Subcutaneous abdominal adipose tissue (tissue), 5 donors: ENCODE results near the gene PTPRCAP.

Experiments used
- H3K27ac ChIP-seq: one replicate; pipeline ENCODE4 v1.7.0; 2013; ENCODE audit warnings: low read depth, mild to moderate bottlenecking, inconsistent platforms, low read length, moderate library complexity
- H3K27me3 ChIP-seq, 5 donors: one replicate each; pipeline ENCODE4 v1.7.0; 2013; ENCODE audit warnings: low read length in 5 of 5, inconsistent platforms in 1 of 5; ENCODE audit not compliant: control insufficient read depth in 5 of 5, insufficient read depth in 4 of 5
- H3K36me3 ChIP-seq, 5 donors: one replicate each; pipeline ENCODE4 v1.7.0; 2013; ENCODE audit warnings: low read length in 5 of 5; ENCODE audit not compliant: control insufficient read depth in 5 of 5, insufficient read depth in 5 of 5
- H3K4me1 ChIP-seq, 5 donors: one replicate each; pipeline ENCODE4 v1.7.0; 2013; ENCODE audit warnings: low read length in 5 of 5, mild to moderate bottlenecking in 3 of 5, moderate library complexity in 1 of 5; ENCODE audit not compliant: control insufficient read depth in 5 of 5, insufficient read depth in 5 of 5
- H3K4me3 ChIP-seq, 5 donors: one replicate each; pipeline ENCODE4 v1.7.0; 2013; ENCODE audit warnings: low read length in 5 of 5, low read depth in 1 of 5
- H3K9ac ChIP-seq, 5 donors: one replicate each; pipeline ENCODE4 v1.7.0; 2013; ENCODE audit warnings: low read length in 5 of 5, mild to moderate bottlenecking in 4 of 5, moderate library complexity in 3 of 5
- H3K9me3 ChIP-seq, 5 donors: one replicate each; pipeline ENCODE4 v1.7.0; 2013; ENCODE audit warnings: low read length in 5 of 5; ENCODE audit not compliant: control insufficient read depth in 5 of 5
- donor health status: healthy.
- donor health status: healthy.
- donor health status: healthy.
- donor health status: healthy.
- donor health status: healthy.

Gene PTPRCAP

GRCh38 chr11:67396259-67396581 is 41.3 kb downstream of the PTPRCAP start:
- no peak overlapping the region for H3K27ac ChIP-seq
- peaks cover 8 to 60% (median 54%) of the 10 kb centered on the region in 5 donors for H3K4me1 ChIP-seq
- no peaks in the 10 kb centered on the region for H3K9me3 ChIP-seq
- no peaks in the 10 kb centered on the region for H3K27me3 ChIP-seq
- H3K4me3 ChIP-seq = no peak overlapping the region
- peaks cover 0 to 51% (median 30%) of the 10 kb centered on the region in 5 donors for H3K36me3 ChIP-seq
- no peak overlapping the region for H3K9ac ChIP-seq

GRCh38 chr11:67395555-67396258 is 41.8 kb downstream of the PTPRCAP start:
- Histone ChIP-seq H3K9me3 (no peaks in the 10 kb centered on the region), H3K27me3 (no peaks in the 10 kb centered on the region), H3K4me3 (no peak overlapping the region), H3K36me3 (peaks cover 0 to 51% (median 30%) of the 10 kb centered on the region in 5 donors), H3K27ac (no peak overlapping the region), H3K9ac (no peak overlapping the region), H3K4me1 (peaks cover 8 to 60% (median 54%) of the 10 kb centered on the region in 5 donors)

GRCh38 chr11:67393990-67394389 is 43.5 kb downstream of the PTPRCAP start:
- H3K4me3 ChIP-seq = no peak overlapping the region
- H3K9me3 ChIP-seq = no peaks in the 10 kb centered on the region
- H3K27me3 ChIP-seq = no peaks in the 10 kb centered on the region
- H3K4me1 ChIP-seq = peaks cover 3 to 47% (median 41%) of the 10 kb centered on the region in 5 donors
- H3K36me3 ChIP-seq = peaks cover 0 to 45% (median 24%) of the 10 kb centered on the region in 5 donors
- no peak overlapping the region for H3K27ac ChIP-seq
- no peak overlapping the region for H3K9ac ChIP-seq

- Histone ChIP-seq H3K27ac (no peak overlapping the region), H3K9me3 (no peaks in the 10 kb centered on the region), H3K27me3 (no peaks in the 10 kb centered on the region), H3K4me3 (no peak overlapping the region), H3K36me3 (peaks cover 0 to 40% (median 18%) of the 10 kb centered on the region in 5 donors), H3K4me1 (peaks cover 3 to 42% (median 37%) of the 10 kb centered on the region in 5 donors), H3K9ac (no peak overlapping the region)
Observed at GRCh38 chr11:67393437-67393836, 44.0 kb downstream of the PTPRCAP start.

- Histone ChIP-seq H3K27ac (peak overlapping the region; percentile 69), H3K27me3 (no peaks in the 10 kb centered on the region), H3K4me3 (peak overlapping the region; percentile 31 to 93 (median 87)), H3K9ac (peak overlapping the region; percentile 63 to 84 (median 78)), H3K4me1 (peaks cover 1 to 30% (median 26%) of the 10 kb centered on the region in 5 donors), H3K36me3 (peaks cover 0 to 28% (median 7%) of the 10 kb centered on the region in 5 donors), H3K9me3 (no peaks in the 10 kb centered on the region)
Observed at GRCh38 chr11:67392183-67392715, 45.2 kb downstream of the PTPRCAP start.

- H3K4me3 ChIP-seq = peak within 1 kb of the TSS; percentile 85 to 93 (median 88)
- H3K4me1 ChIP-seq = peaks cover 1 to 28% (median 25%) of the 10 kb centered on the region in 5 donors
- peak within 1 kb of the TSS; percentile 86 for H3K27ac ChIP-seq
Observed at GRCh38 chr11:67391304-67392182, 45.9 kb downstream of the PTPRCAP start, which contains the start of gene RAD9A. RAD9A (plus strand) TSS chr11:67391986; CDS start chr11:67392045, 59 bp downstream.

GRCh38 chr11:67390947-67391303 is 46.6 kb downstream of the PTPRCAP start:
- Histone ChIP-seq H3K27me3 (no peaks in the 10 kb centered on the region), H3K36me3 (peaks cover 0 to 16% (median 4%) of the 10 kb centered on the region in 5 donors), H3K4me1 (peaks cover 1 to 26% (median 23%) of the 10 kb centered on the region in 5 donors), H3K9me3 (no peaks in the 10 kb centered on the region), H3K9ac (peak overlapping the region; percentile 85 to 92 (median 87)), H3K4me3 (peak overlapping the region; percentile 85 to 93 (median 88)), H3K27ac (peak overlapping the region; percentile 86)

More at GRCh38 chr11:67391304-67392182, 45.9 kb downstream of the PTPRCAP start, which contains the start of gene RAD9A:
- peaks cover 0 to 22% (median 7%) of the 10 kb centered on the region in 5 donors for H3K36me3 ChIP-seq
- H3K9me3 ChIP-seq = no peaks in the 10 kb centered on the region
- peak within 1 kb of the TSS; percentile 85 to 92 (median 87) for H3K9ac ChIP-seq
- no peaks in the 10 kb centered on the region for H3K27me3 ChIP-seq

GRCh38 chr11:67389477-67389876 is 48.0 kb downstream of the PTPRCAP start:
- H3K27me3 ChIP-seq = peaks cover 0 to 3% (median 0%) of the 10 kb centered on the region in 5 donors
- H3K27ac ChIP-seq = no peak overlapping the region
- peaks cover 1 to 26% (median 23%) of the 10 kb centered on the region in 5 donors for H3K4me1 ChIP-seq
- H3K9me3 ChIP-seq = no peaks in the 10 kb centered on the region
- no peak overlapping the region for H3K9ac ChIP-seq
- peaks cover 0 to 9% (median 4%) of the 10 kb centered on the region in 5 donors for H3K36me3 ChIP-seq
- H3K4me3 ChIP-seq = no peak overlapping the region

- no peak overlapping the region for H3K27ac ChIP-seq
- no peaks in the 10 kb centered on the region for H3K9me3 ChIP-seq
- no peaks in the 10 kb centered on the region for H3K36me3 ChIP-seq
- H3K27me3 ChIP-seq = peaks cover 0 to 3% (median 0%) of the 10 kb centered on the region in 5 donors
- peaks cover 0 to 19% (median 15%) of the 10 kb centered on the region in 5 donors for H3K4me1 ChIP-seq
- no peak overlapping the region for H3K9ac ChIP-seq
- H3K4me3 ChIP-seq = no peak overlapping the region
Observed at GRCh38 chr11:67387518-67387917, 50.0 kb downstream of the PTPRCAP start.
